Measurements from ENCODE around the gene C4orf36. TPM values are rescaled to one million over a fixed set of nuclear protein-coding genes. Genes with fewer than 3 reads are reported as not detected.
A peak's percentile ranks its signal among the peaks of the same experiment; 100 is the strongest.

C4orf36 gene
- 0.78 TPM for total RNA-seq
- long read RNA-seq, partial matches to known transcripts, result 0 of 1 reads
- long read RNA-seq, other reads (novel, unspliced or antisense), result 1 of 1 reads

DNA sequence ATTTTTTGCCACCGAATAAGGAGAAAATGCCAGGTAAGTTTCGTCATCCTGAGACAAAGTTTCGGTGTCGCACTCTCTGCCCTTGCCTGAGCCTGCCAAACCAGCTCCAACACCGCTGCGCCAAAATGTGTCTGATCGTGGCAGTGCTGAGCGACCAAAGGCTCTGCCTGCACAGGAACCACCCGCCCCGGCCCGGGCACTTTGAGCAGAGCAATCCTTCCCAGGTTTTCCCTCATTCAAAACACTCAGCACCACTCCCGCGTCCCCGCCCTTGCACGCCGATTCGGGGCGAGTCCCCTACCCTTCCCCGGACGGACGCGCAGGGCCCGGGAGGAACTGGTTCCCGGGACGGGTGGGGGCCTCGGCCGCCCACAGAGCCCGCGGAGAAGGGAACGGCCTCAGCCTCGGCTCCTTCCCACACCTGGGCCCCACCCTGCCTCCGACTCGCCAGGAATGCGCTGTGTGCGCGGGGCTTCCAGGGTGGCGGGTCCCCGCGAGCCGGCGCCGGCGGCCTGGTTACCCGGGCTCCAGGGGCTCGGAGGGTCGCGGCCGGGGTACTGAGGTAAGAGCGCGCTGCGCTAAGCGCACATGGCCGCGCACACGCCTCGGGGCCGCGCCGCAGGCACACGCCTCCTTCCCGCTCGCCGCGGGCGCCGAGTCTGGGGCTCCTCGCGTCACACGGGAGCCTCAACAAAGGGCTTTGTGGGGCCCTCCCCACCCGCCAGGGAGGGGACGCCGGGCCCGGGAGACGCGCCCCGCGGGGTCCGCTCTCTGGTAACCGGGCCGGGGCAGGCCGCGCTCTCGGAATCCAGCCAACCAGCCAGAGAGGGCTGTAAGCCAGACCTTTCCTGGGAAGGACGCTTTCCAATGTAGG is at the start of gene C4orf36:
TSS of gene C4orf36 (minus strand) at position 661 of the 874 bp plus-strand sequence. CDS start 902 bp downstream, outside the sequence.
- intact Hi-C loops (cut with DNase I), result no loop called here
- ATAC-seq (peak; percentile 84), DNase-seq (ENCODE audit: missing footprints) (peak; percentile 82)

- intact Hi-C loops (cut with DNase I), result no loop called here
- DNase-seq (ENCODE audit: missing footprints) (no peak), ATAC-seq (no peak)
Observed at GRCh38 chr4:86940920-86941460, 48.8 kb upstream of the C4orf36 start.

GRCh38 chr4:86939729-86940575 is 47.7 kb upstream of the C4orf36 start:
- intact Hi-C loops (cut with DNase I), result no loop called here
- ATAC-seq, result no peak
- no peak for DNase-seq (ENCODE audit: missing footprints)

DNA sequence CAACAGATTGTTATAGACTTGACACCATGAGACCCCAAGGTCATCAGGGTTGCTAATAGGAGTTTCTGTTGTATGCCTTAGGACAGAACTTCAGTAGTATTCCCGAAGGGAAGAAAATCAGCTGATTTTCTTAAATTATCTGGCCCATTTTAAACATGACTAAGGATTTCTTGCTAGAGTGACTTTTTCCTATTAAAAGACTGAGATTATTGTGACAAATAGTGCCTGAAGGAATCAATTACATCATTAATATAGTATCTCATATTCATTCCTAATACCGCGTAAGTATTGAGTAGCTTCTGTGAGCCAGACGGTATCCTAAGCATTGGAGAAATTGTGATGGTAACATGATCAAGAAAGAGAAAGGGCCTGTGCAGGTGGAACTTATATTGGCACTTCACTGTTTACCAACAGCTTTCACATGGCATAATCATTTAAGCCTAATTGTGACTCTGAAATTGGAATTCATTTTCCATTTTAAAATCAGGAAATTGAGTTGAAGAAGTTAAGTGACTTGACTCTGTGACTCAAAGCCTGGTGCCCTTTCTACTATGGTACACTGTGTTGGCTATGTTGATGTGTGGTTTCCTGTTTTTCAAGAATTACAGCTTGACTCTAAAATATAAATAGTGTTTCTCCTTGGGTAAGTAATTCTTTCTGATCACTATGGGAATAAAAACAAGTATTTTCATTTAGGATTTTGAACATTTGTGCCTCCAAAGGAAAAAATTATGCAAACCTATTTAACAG is 46.7 kb upstream of the C4orf36 start:
- intact Hi-C loops (cut with DNase I), result no loop called here
- ATAC-seq, result no peak
- no peak for DNase-seq (ENCODE audit: missing footprints)

GRCh38 chr4:86935853-86936733 is 43.9 kb upstream of the C4orf36 start:
- intact Hi-C loops (cut with DNase I), result loop anchor here (1.0 to 2.0 kb wide), 2 partner anchors 70 to 157 kb away; no protein-coding TSS in a partner anchor
- ATAC-seq, result peak; percentile 39
- DNase-seq (ENCODE audit: missing footprints), result peak; percentile 78

- ATAC-seq (peak; percentile 4), DNase-seq (ENCODE audit: missing footprints) (no peak)
- intact Hi-C loops (cut with DNase I), result loop anchor here (1.0 to 2.0 kb wide), 2 partner anchors 71 to 157 kb away; no protein-coding TSS in a partner anchor
Observed at GRCh38 chr4:86935566-86935852, 43.3 kb upstream of the C4orf36 start.

DNA sequence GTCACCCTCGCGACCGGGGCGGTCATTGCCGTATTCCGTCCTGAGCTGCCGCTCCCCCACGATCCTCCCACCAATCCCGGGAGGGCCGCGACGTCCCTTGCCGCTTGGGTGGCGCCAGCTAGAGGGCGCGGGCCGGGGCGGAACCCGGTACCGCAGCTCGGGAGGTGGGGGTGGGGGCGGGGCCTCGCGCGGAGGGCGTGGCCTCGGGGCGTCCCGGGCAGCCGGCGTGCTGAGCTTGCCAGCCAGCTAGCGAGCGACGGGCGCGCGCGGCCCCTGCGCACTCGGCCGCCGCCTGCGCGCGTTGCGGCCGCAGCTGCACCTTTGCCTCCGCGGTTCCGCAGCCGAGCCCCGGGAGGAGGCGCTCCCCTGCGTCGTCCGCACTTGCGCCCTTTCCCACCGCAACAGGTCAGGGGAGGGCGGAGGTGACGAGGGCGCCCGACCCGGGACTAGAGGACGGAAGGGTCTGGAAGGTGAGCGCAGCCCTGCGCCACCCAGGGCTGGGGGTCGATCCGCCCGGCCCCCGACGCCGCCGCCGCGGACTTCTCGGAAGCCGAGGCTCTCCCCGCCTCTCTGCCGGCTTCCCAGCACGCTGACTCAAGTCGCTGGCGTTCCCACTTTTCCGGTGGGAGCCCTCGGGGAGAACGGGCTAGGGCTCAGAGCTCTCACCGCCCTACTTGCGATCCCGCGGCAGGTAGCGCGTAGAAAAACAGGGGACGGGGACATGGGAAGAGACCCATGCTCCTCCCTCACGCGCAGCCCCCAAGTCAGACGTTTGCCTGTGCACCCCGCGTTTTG is 42.7 kb upstream of the C4orf36 start, which contains the start of gene AFF1:
TSS of gene AFF1 (plus strand) at position 241 of the 795 bp plus-strand sequence. CDS start 13,523 bp downstream, outside the sequence.
- ATAC-seq (peak; percentile 96), DNase-seq (ENCODE audit: missing footprints) (peak; percentile 96)
- intact Hi-C loops (cut with DNase I), result loop anchor here (1.0 to 2.0 kb wide), 2 partner anchors 71 to 158 kb away; no protein-coding TSS in a partner anchor

- ATAC-seq, result no peak
- intact Hi-C loops (cut with DNase I), result loop anchor here (2.0 kb wide), 1 partner anchor 159 kb away; no protein-coding TSS in a partner anchor
- no peak for DNase-seq (ENCODE audit: missing footprints)
Observed at GRCh38 chr4:86934147-86934770, 42.0 kb upstream of the C4orf36 start.

DNA sequence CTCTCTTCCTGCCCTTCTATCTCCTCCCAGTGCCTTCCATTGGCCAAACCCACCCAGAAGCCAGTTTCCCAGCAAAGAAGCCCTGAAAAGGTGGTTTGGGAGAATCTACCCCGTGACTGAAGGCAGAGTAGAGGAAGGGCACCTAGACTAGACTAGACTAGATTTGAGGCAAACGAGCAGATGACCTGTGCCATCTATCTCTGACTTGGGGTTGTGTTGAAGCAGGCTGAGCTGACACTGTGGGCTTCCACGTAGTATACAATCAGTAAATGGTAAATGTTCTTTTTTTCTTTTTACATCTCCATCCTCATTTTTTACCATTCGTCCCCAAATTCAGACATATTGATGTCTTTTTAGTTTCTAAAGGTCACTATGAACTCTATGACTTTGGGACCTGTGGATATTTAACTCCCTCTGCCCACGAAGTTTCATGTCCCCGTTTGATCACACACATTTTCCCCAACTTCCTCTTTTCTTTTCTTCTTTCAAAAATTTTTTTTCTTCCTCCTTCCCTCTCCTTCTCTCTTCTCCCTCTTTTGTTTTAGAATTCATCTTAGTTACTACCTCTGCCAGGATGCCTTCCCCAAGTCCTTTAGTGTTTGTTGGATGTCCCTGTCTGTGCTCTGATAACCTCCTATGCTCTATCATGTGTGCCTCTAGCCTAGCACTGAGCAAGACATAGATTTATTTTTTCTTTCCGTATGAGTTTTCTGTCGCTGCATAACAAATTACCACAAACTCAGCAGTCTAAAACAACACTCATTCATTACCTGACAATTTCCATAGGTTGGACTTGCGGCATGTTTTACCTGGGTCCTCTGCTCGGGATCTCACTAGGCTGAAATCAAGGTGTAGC is 36.4 kb upstream of the C4orf36 start:
- DNase-seq (ENCODE audit: missing footprints), result no peak
- ATAC-seq, result no peak
- intact Hi-C loops (cut with DNase I), result no loop called here

DNA sequence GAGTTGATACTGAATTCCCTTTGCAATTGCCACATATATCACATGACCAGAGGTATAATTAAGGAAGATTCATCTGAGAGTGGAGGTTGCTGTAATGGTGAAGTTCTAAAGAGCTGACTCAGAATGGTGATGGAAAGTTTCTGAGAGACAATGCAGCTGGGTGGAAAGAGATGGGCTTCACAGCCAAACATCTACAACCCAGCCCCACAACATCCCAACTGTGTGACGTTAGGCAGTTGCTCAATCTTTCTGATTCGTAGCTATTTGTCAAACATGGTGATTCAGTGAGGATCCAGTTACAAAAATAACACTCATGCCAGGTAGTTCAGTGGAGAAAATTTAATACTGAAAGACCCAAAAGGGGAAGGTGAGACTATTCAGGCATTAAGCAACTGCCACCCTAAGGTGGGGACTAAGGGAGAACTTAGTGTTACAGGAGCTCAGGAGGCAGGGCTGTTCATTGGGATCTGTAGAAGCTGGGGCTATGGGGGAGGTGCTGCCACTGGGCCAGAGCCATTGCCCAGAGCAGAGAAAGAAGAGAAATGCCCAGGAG is 35.7 kb upstream of the C4orf36 start:
- ATAC-seq (peak; percentile 64), DNase-seq (ENCODE audit: missing footprints) (no peak)
- intact Hi-C loops (cut with DNase I), result no loop called here

GRCh38 chr4:86926435-86927086 is 34.3 kb upstream of the C4orf36 start:
- ATAC-seq, result no peak
- DNase-seq (ENCODE audit: missing footprints), result no peak
- intact Hi-C loops (cut with DNase I), result no loop called here

DNA sequence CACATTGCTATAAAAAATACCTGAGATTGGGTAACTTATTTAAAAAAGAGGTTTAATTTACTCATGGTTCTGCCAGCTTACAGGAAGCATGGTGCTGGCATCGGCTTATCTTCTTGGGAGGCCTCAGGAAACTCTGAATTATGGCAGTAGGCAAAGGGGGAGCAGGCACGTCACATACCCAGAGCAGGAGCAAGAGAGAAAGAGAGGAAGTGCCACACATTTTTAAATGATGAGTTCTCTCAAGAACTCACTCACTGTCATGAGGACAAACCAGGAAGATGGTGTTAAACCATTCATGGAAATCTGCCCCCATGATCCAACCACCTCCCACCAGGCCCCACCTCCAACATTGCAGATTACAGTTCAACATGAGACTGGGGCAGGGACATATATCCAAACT is 32.6 kb upstream of the C4orf36 start:
- DNase-seq (ENCODE audit: missing footprints) (no peak), ATAC-seq (no peak)
- intact Hi-C loops (cut with DNase I), result loop anchor here (5.0 kb wide), 2 partner anchors 227 to 312 kb away; no protein-coding TSS in a partner anchor

- intact Hi-C loops (cut with DNase I), result loop anchor here (2.0 to 5.0 kb wide), 3 partner anchors 171 to 316 kb away; no protein-coding TSS in a partner anchor
- ATAC-seq (no peak), DNase-seq (ENCODE audit: missing footprints) (no peak)
Observed at GRCh38 chr4:86921608-86922252, 29.5 kb upstream of the C4orf36 start.

All from Right ventricle myocardium inferior (tissue), 1 donor.